Osteoblast (primary cell): Measurements from ENCODE around the gene FERMT1. TPM values are rescaled to one million over a fixed set of nuclear protein-coding genes. Genes with fewer than 3 reads are reported as not detected.

Experiments
- DNase-seq: peaks from one replicate; pipeline ENCODE4 v3.0.0; 2011; ENCODE audit warnings: low spot score, mixed read lengths; ENCODE audit not compliant: insufficient read length; ENCODE audit errors: missing footprints
- H2AFZ ChIP-seq: 2 replicates; pipeline ENCODE4 v1.6.0; 2011; ENCODE audit warnings: mild to moderate bottlenecking, low read length
- H3K27ac ChIP-seq: 2 replicates; pipeline ENCODE4 v1.5.1; 2011; ENCODE audit warnings: mild to moderate bottlenecking, low read depth, low read length, moderate library complexity
- H3K27me3 ChIP-seq: 2 replicates; pipeline ENCODE4 v1.6.0; 2012; ENCODE audit warnings: mild to moderate bottlenecking, control low read depth, inconsistent platforms, low read length, moderate library complexity; ENCODE audit not compliant: insufficient read depth
- H3K36me3 ChIP-seq: 2 replicates; pipeline ENCODE4 v1.5.1; 2011; ENCODE audit warnings: mild to moderate bottlenecking, low read length, control low read depth, moderate library complexity; ENCODE audit not compliant: insufficient read depth
- H3K4me1 ChIP-seq: 2 replicates; pipeline ENCODE4 v1.5.1; 2011; ENCODE audit warnings: mild to moderate bottlenecking, low read length, control low read depth, moderate library complexity; ENCODE audit not compliant: insufficient read depth
- H3K4me2 ChIP-seq: 2 replicates; pipeline ENCODE4 v1.6.0; 2011; ENCODE audit warnings: mild to moderate bottlenecking, low read length; ENCODE audit not compliant: insufficient read depth
- H3K4me3 ChIP-seq: fragments of 200-600 bp; sonication (generic); 3 replicates; pipeline ENCODE4 v1.5.1; 2012; ENCODE audit warnings: mild to moderate bottlenecking, low read length, inconsistent platforms; ENCODE audit not compliant: insufficient read depth
- H3K79me2 ChIP-seq: 2 replicates; pipeline ENCODE4 v1.6.0; 2012; ENCODE audit warnings: mild to moderate bottlenecking, low read length, control low read depth, inconsistent platforms; ENCODE audit not compliant: insufficient read depth
- H3K9me3 ChIP-seq: 2 replicates; pipeline ENCODE4 v1.5.1; 2011; ENCODE audit warnings: low read depth, low read length, control low read depth
- H4K20me1 ChIP-seq: 2 replicates; pipeline ENCODE4 v1.6.0; 2012; ENCODE audit warnings: mild to moderate bottlenecking, low read length, control low read depth; ENCODE audit not compliant: insufficient read depth
- CTCF ChIP-seq: IDR thresholded peaks from 2 replicates; pipeline ENCODE4 v1.5.1; 2011; ENCODE audit warnings: mild to moderate bottlenecking, low read depth, low read length, moderate library complexity; ENCODE audit errors: extremely low read depth
- total RNA-seq: library from RNA; depleted of rRNA; stranded (reverse); fragments of >200 nt; gene quantifications from 2 replicates; pipeline ENCODE4 v1.2.3, GENCODE V29; 2012

FERMT1 gene
- total RNA-seq, 1 donor = 2.5 TPM

GRCh38 chr20:6148073-6148472 lies 25.2 kb upstream of the FERMT1 start:
- Histone ChIP-seq H3K27me3 (no peaks in the 10 kb centered on the region), H3K4me1 (no peaks in the 10 kb centered on the region), H3K27ac (no peak overlapping the region), H3K4me2 (no peak overlapping the region), H3K9me3 (no peaks in the 10 kb centered on the region), H3K79me2 (no peaks in the 10 kb centered on the region), H2AFZ (no peak overlapping the region), H3K36me3 (no peaks in the 10 kb centered on the region), H3K4me3 (no peak overlapping the region), H4K20me1 (no peaks in the 10 kb centered on the region)
- no peak for DNase-seq
- no peak for TF ChIP-seq CTCF

GRCh38 chr20:6142348-6142993 lies 19.6 kb upstream of the FERMT1 start:
- H3K27ac ChIP-seq = no peak overlapping the region
- H3K36me3 ChIP-seq = no peaks in the 10 kb centered on the region
- H4K20me1 ChIP-seq = no peaks in the 10 kb centered on the region
- no peak overlapping the region for H3K4me3 ChIP-seq
- no peaks in the 10 kb centered on the region for H3K9me3 ChIP-seq
- TF ChIP-seq CTCF = peak; percentile 83
- no peaks in the 10 kb centered on the region for H3K4me1 ChIP-seq
- H3K79me2 ChIP-seq = no peaks in the 10 kb centered on the region
- H3K27me3 ChIP-seq = peaks cover 6% of the 10 kb centered on the region
- DNase-seq = peak; percentile 83
- H2AFZ ChIP-seq = no peak overlapping the region
- no peak overlapping the region for H3K4me2 ChIP-seq

DNA sequence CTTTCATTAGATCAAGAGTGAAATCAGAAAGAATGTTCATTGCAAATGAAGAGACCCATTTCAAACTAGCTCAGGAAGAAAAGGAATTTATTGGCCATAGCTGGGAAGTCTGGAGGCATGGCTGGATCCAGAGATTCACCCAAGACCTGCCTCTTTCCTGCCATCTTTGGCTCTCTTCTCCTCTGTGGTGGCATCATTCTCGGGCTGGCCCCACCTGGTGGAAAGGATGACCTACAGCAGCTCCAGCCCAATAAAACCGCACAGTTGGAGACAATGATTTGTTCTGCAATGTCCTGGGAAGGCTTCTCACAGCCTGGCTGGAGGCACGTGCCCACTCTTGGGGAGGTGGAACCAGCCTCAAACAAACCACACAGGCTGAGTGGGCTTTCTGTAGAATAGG lies 18.1 kb upstream of the FERMT1 start:
- Histone ChIP-seq H3K79me2 (no peaks in the 10 kb centered on the region), H3K36me3 (no peaks in the 10 kb centered on the region), H4K20me1 (no peaks in the 10 kb centered on the region), H3K9me3 (no peaks in the 10 kb centered on the region), H2AFZ (no peak overlapping the region), H3K4me1 (no peaks in the 10 kb centered on the region), H3K27ac (no peak overlapping the region), H3K27me3 (peaks cover 14% of the 10 kb centered on the region), H3K4me3 (no peak overlapping the region), H3K4me2 (no peak overlapping the region)
- no peak for DNase-seq
- no peak for TF ChIP-seq CTCF

DNA sequence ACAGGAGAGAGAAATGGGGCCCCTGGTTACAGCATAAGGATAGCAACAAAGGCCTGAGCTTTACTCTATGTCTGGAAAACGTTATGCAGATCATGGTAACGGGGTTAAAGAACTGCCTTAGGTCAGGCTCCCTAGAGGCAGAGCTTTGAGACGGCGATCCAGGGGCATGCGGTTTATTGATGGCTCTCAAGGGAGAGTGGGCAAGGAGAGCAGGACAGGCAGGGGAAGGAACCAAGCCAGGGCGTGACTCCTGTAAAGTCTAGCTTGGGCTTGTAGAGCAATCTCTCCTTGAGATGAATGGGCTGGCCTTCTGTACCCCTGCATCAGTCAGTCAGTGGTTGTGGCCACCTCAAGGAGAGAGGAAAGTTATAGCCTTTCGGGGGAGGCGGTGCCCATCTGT lies 12.5 kb upstream of the FERMT1 start:
- H3K4me2 ChIP-seq = no peak overlapping the region
- TF ChIP-seq CTCF = no peak
- no peak overlapping the region for H2AFZ ChIP-seq
- H3K27me3 ChIP-seq = peaks cover 16% of the 10 kb centered on the region
- H3K79me2 ChIP-seq = no peaks in the 10 kb centered on the region
- no peaks in the 10 kb centered on the region for H3K4me1 ChIP-seq
- no peaks in the 10 kb centered on the region for H3K36me3 ChIP-seq
- H4K20me1 ChIP-seq = no peaks in the 10 kb centered on the region
- no peaks in the 10 kb centered on the region for H3K9me3 ChIP-seq
- DNase-seq = no peak
- H3K4me3 ChIP-seq = no peak overlapping the region
- no peak overlapping the region for H3K27ac ChIP-seq
